Suprapubic skin (tissue), 4 donors: ENCODE measurements around the gene TRIM46. TPM values are rescaled to one million over a fixed set of nuclear protein-coding genes. Genes with fewer than 3 reads are reported as not detected.
A peak's percentile ranks its signal among the peaks of the same experiment; 100 is the strongest.
"Not testable (repeated sequence)": the region's sequence is repeated elsewhere in the genome, so short reads cannot be mapped to it uniquely, and the experiment has no call there.

Experiments used
- DNase-seq, 2 donors: peaks; one replicate each; pipeline ENCODE4 v3.0.0-alpha.2; 2019; ENCODE audit warnings: low spot score in 2 of 2
- H3K27ac ChIP-seq: fragments of 200-600 bp; sonication (generic); one replicate; pipeline ENCODE4 v1.5.1; 2019
- H3K27me3 ChIP-seq: fragments of 200-600 bp; sonication (generic); one replicate; pipeline ENCODE4 v1.5.1; 2019
- H3K36me3 ChIP-seq: fragments of 200-600 bp; sonication (generic); one replicate; pipeline ENCODE4 v1.5.1; 2019
- H3K4me1 ChIP-seq: fragments of 200-600 bp; sonication (generic); one replicate; pipeline ENCODE4 v1.5.1; 2019
- H3K4me3 ChIP-seq: fragments of 200-600 bp; sonication (generic); one replicate; pipeline ENCODE4 v1.5.1; 2019; ENCODE audit warnings: mild to moderate bottlenecking
- H3K9me3 ChIP-seq: fragments of 200-600 bp; sonication (generic); one replicate; pipeline ENCODE4 v1.5.1; 2019
- EP300 ChIP-seq: sonication (generic); formaldehyde crosslinking; IDR thresholded peaks from one replicate; pipeline ENCODE4 v1.6.1; 2017; ENCODE audit warnings: antibody characterized with exemption
- POLR2A ChIP-seq, 2 donors: fragments of 450-650 bp; IDR thresholded peaks; one replicate each; pipeline ENCODE4 v1.6.1; 2017; ENCODE audit warnings: antibody characterized with exemption in 2 of 2, mild to moderate bottlenecking in 2 of 2, moderate library complexity in 2 of 2
- POLR2AphosphoS5 ChIP-seq, 3 donors: sonication (generic); formaldehyde crosslinking; IDR thresholded peaks; one replicate each; pipeline ENCODE4 v1.6.1; 2017; ENCODE audit warnings: antibody characterized with exemption in 3 of 3
- WGBS: methylation state at CpG from one replicate; pipeline ENCODE4 v1.1.5; 2018; 5-methylcytosine and 5-hydroxymethylcytosine counted together
- total RNA-seq, 4 donors: library from RNA; depleted of rRNA; stranded (reverse); fragments of >200 nt; gene quantifications; one replicate each; pipeline ENCODE4 v1.1.0, GENCODE V29; 2016
- TF ChIP-seq, protein P1 (sequence below), 2 donors: fragments of 200-600 bp in 1 of 2; fragments of 450-650 bp in 1 of 2; sonication (generic) in 1 of 2; IDR thresholded peaks; one replicate each; pipeline ENCODE4 v1.5.1; 2016 to 2019; ENCODE audit warnings: antibody characterized with exemption in 2 of 2, mild to moderate bottlenecking in 1 of 2, moderate library complexity in 1 of 2

The TRIM46 gene
- total RNA-seq, 4 donors from 2014 or later = 0.34 to 0.80 TPM; not detected in 2

DNA sequence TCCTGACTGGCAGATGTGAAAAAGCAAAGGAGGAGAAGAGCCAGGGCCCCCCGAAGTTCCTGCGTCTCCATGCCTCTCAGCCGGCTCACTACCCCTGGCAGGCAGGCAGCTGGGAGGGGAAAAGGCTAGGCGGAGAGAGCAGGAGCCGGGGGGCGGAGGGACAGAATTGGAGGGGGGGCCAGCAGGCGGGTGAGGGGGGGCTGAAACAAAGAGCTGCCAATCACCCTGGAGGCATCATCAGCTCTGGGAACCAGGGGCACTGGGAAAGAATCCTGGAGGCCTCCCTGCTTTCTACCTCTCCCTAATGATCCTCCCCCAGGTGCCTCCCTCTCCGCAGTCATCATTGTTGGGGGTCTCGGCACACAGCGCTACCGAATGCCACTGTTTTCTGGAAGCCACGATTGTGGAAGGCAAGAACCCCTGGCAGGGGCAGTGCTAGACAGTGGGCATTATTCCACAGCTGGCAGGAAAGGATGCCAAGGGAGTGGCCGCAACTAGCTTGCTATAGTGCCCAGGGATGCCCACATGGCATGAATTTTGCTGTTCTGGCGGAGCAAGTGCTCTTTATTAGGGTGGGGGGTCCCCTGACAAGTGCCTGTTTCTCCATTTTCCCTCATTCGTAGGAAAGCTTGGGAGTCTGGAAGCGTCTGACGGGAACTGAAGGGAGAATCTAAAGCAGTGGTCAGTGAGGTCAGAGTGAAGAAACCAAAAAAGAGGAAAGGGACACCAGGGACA lies 34.3 kb downstream of the TRIM46 start, which contains the start of gene THBS3:
Gene THBS3, minus strand, starts transcription at position 92 of the 735 bp plus-strand sequence. Its CDS starts 21 bp downstream, at position 71.
- H3K27ac ChIP-seq = peak within 1 kb of the TSS; percentile 100
- 5% methylated on average over 17 of the region's 17 CpGs for WGBS
- no peak for DNase-seq

DNA sequence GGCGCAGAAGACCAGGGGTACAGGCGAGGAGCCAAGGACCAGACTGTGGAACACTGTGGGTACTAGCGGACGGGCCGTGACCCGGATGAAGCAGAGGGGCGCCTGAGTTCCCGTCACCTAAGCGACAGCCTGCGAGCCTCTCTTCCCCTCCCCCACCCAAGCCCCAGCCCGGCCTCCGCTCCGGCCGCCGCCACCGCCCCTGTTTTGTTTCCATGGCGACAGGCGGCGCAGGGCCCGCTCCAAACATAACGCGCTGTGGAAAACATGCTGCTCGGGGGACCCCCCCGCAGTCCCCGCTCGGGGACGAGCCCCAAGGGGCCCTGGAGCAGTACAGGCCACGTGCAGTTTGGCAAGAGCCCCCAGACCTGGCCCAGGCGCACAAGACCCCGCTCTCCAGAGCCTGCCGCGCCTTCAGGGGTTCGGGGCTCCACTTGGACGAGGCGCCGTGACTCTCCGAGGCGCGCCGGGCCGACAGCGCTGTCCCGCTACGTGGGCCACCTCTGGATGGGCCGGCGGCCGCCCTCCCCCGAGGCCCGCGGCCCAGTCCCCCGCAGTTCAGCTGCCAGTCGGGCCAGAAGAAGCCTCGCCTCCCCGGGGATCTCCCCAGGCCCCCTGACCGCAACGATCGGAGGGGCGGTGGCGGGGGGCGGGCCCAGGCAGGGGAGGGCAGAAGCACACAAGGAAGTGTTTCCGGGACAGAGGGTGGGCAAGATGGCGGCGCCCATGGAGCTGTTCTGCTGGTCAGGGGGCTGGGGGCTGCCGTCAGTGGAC lies 35.1 kb downstream of the TRIM46 start, which contains the start of gene MTX1:
Gene MTX1, plus strand, starts transcription at position 155 of the 771 bp plus-strand sequence. Its CDS starts 110 bp downstream, at position 265.
- 0% methylated on average over 37 of the region's 64 CpGs for WGBS

More for the DNA sequence above, 34.3 kb downstream of the TRIM46 start, which contains the start of gene THBS3:
- Histone ChIP-seq H3K27me3 (no peaks in the 10 kb centered on the region), H3K4me1 (peaks cover 33% of the 10 kb centered on the region), H3K4me3 (peak within 1 kb of the TSS; percentile 97), H3K9me3 (no peaks in the 10 kb centered on the region), H3K36me3 (peaks cover 7% of the 10 kb centered on the region)
- TF ChIP-seq EP300 (no peak), POLR2A (IDR thresholded peaks at IDR 0.05) (no peak), POLR2AphosphoS5 (IDR thresholded peaks at IDR 0.05) (no peak)
- TF ChIP-seq, protein P1, sequence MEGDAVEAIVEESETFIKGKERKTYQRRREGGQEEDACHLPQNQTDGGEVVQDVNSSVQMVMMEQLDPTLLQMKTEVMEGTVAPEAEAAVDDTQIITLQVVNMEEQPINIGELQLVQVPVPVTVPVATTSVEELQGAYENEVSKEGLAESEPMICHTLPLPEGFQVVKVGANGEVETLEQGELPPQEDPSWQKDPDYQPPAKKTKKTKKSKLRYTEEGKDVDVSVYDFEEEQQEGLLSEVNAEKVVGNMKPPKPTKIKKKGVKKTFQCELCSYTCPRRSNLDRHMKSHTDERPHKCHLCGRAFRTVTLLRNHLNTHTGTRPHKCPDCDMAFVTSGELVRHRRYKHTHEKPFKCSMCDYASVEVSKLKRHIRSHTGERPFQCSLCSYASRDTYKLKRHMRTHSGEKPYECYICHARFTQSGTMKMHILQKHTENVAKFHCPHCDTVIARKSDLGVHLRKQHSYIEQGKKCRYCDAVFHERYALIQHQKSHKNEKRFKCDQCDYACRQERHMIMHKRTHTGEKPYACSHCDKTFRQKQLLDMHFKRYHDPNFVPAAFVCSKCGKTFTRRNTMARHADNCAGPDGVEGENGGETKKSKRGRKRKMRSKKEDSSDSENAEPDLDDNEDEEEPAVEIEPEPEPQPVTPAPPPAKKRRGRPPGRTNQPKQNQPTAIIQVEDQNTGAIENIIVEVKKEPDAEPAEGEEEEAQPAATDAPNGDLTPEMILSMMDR (IDR thresholded peaks at IDR 0.05) = no peak

DNA sequence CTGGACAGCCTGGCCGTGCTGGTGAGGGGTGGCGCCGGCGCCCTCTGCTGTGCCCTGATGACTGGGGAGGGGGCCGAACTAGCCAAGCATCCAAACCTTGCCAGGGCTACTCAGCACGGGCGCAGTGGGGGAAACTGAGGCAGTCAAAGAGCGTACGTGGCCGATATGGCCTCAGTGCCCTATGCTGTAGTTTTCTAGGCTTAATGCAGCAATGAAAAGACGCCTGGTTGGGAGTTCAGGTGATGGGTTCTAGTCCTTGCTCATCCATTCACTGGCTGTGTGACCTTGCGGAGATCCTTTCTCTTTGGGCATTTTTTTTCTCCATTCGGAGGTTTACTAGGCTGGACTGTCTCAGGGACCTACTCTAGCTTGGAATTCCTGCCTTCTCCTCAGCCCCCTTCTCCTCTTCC lies 35.7 kb downstream of the TRIM46 start:
- Histone ChIP-seq H3K27ac (peak overlapping the region; percentile 100), H3K27me3 (no peaks in the 10 kb centered on the region), H3K4me1 (peaks cover 33% of the 10 kb centered on the region), H3K9me3 (no peaks in the 10 kb centered on the region), H3K36me3 (peaks cover 7% of the 10 kb centered on the region), H3K4me3 (peak overlapping the region; percentile 97)
- TF ChIP-seq POLR2AphosphoS5 (IDR thresholded peaks at IDR 0.05) = no peak
- no peak for TF ChIP-seq POLR2A (IDR thresholded peaks at IDR 0.05)
- no peak for TF ChIP-seq EP300
- TF ChIP-seq, protein P1 (IDR thresholded peaks at IDR 0.05) = no peak
- no peak for DNase-seq
- WGBS = 3% methylated on average over 13 of the region's 13 CpGs

More for the DNA sequence above, 35.1 kb downstream of the TRIM46 start, which contains the start of gene MTX1:
- TF ChIP-seq EP300 (no peak), POLR2A (IDR thresholded peaks at IDR 0.05) (peak in 1 of 2 donors; percentile 50), POLR2AphosphoS5 (IDR thresholded peaks at IDR 0.05) (peak in 1 of 3 donors; percentile 78)
- TF ChIP-seq, protein P1 (IDR thresholded peaks at IDR 0.05) = no peak
- peak within 1 kb of the TSS; percentile 100 for H3K27ac ChIP-seq
- DNase-seq = peak; percentile 96 to 97
- H3K4me3 ChIP-seq = peak within 1 kb of the TSS; percentile 97
- peaks cover 7% of the 10 kb centered on the region for H3K36me3 ChIP-seq
- H3K27me3 ChIP-seq = no peaks in the 10 kb centered on the region
- H3K9me3 ChIP-seq = no peaks in the 10 kb centered on the region
- H3K4me1 ChIP-seq = peaks cover 33% of the 10 kb centered on the region

DNA sequence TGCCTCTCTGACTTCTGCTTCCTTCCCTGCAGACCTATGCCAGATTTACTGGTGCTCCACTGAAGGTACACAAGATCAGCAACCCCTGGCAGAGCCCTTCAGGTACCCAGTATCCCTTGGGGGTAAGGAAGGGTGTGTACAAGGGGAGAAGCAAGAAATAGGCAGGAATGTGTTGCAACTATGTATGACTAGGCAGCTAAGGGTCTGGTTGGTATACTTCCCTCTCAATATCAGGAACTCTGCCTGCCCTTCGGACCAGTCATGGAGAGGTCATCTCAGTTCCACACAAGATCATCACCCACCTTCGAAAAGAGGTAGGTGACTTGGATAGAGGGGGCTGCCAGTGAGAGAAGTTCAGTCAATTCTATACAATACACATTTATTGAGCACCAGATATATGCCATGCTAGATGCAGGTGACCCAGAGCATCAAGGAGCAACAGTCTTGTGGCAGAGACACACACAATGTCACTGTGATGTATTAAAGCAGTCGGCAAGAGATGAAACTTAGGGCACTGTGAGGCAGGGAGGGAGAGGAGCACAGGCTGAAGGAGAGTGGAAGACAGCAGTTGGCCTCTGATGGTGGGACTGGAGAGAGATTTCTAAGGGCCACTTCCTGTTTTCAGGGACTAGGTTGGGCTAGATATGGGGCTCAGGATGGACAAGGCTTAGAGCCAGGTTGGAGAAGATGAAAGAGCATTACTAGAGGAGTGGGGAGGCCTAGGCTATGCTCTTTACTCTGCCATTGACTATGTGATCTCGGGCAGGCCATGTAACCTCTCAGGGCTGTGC lies 36.9 kb downstream of the TRIM46 start:
- Histone ChIP-seq H3K27ac (no peak overlapping the region), H3K4me1 (peaks cover 33% of the 10 kb centered on the region), H3K9me3 (no peaks in the 10 kb centered on the region), H3K4me3 (no peak overlapping the region), H3K27me3 (no peaks in the 10 kb centered on the region), H3K36me3 (peaks cover 7% of the 10 kb centered on the region)
- TF ChIP-seq EP300 (no peak), POLR2A (IDR thresholded peaks at IDR 0.05) (no peak), POLR2AphosphoS5 (IDR thresholded peaks at IDR 0.05) (no peak)
- TF ChIP-seq, protein P1 (IDR thresholded peaks at IDR 0.05) = no peak
- 85% methylated on average over 4 of the region's 4 CpGs for WGBS
- no peak for DNase-seq

DNA sequence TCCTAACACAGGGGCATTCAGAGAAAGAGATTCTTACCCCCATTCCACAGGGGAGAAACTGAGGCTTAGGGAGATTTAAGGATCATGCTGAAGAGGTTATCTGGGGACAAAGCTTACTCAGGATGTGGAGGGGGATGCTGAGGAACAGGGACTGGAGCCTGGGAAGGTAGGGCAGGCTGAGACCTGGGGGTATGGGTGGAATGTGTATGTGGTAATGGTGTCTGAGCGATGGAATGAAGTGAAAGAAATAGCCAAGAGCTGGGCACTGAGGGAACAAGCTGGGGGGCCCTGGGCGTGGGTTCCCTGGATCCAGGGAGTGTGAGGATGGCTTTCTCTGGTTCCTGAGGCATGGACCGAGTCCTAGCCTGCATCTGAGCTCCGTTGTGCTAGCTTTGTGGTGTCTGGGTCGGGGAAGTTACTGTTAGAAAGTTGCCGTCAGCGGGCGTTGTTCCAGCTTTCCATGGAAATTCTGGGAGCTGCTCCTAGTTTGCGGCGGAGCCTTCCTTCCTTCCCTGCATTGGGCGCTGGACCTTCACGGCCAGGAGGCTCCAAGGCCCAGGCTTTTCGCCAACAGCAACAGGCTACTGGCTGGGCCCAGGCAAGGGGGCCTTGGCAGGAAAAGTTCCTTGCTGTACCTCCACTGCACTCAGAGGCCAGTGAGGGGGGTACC lies 37.9 kb downstream of the TRIM46 start:
- not testable (repeated sequence) for H3K9me3 ChIP-seq, H3K36me3 ChIP-seq, H3K4me3 ChIP-seq, H3K27ac ChIP-seq, DNase-seq, H3K27me3 ChIP-seq
- peaks cover 32% of the 10 kb centered on the region for H3K4me1 ChIP-seq
- WGBS = 67% methylated on average over 8 of the region's 13 CpGs

DNA sequence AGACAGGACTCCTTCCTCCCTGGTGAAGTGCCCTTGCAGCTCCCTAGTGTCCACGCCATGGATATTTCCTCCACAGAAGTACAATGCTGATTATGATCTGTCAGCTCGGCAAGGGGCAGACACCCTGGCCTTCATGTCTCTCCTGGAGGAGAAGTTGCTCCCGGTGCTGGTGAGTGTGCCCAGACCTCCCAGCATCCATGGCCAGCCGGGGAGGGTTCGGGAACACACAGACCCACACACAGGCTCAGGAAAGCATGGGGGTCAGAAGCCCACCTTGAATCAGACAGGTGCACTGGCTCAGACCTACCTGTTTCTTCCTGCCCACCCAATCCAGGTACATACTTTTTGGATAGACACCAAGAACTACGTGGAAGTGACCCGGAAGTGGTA lies 38.4 kb downstream of the TRIM46 start:
- H3K4me3 ChIP-seq, H3K27me3 ChIP-seq, DNase-seq, H3K36me3 ChIP-seq, H3K27ac ChIP-seq, H3K9me3 ChIP-seq: not testable (repeated sequence)
- 62% methylated on average over 5 of the region's 7 CpGs for WGBS
- H3K4me1 ChIP-seq = peaks cover 26% of the 10 kb centered on the region

DNA sequence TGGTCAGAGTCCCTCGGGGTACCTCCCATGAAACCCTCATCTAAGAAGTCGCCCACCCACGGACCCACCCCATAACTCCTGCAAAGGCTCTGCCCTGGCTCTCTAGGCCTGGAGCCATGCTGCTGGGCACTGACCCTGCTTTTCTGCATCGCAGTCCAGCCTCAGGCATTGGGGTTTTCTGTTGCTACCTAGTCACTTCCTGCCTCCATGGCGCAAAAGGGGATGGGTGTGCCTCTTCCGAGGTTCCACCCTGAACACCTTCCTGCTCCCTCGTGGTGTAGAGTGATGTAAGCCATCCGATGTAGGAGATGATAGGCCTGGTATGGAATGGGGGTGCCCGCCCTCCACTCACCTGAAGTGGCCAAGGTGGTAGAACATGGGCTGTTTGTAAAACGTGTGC lies 41.1 kb downstream of the TRIM46 start:
- H3K27me3 ChIP-seq, DNase-seq, H3K9me3 ChIP-seq, H3K27ac ChIP-seq, H3K4me3 ChIP-seq, H3K36me3 ChIP-seq: not testable (repeated sequence)
- WGBS = 63% methylated on average over 6 of the region's 10 CpGs
- peaks cover 13% of the 10 kb centered on the region for H3K4me1 ChIP-seq
